Activated CD4-positive, alpha-beta memory T cell treated with anti-CD3 and anti-CD28 coated beads, Interleukin-2, amount 10 ng/mL, durations not matched to agents 7 days and 5 days (primary cell): ENCODE data around the gene OPHN1. TPM values are rescaled to one million over a fixed set of nuclear protein-coding genes. Genes with fewer than 3 reads are reported as not detected.

Experiments
- CTCF ChIA-PET: fragments of 350-600 bp; sonication (Branson Sonifier 250); formaldehyde crosslinking; loops from one replicate; lab custom pipeline; 2021; ENCODE audit warnings: antibody characterized with exemption, inconsistent platforms; lab: Charles Lee
- POLR2A ChIA-PET: fragments of 350-600 bp; sonication (Branson Sonifier 250); formaldehyde crosslinking; loops from one replicate; lab custom pipeline; 2021; ENCODE audit warnings: antibody characterized with exemption; lab: Charles Lee
- DNase-seq: peaks from one replicate; pipeline ENCODE4 v3.0.0-alpha.2; 2020
- H3K27ac Mint-ChIP-seq: one replicate; pipeline ENCODE4 v1.8.0; 2021; ENCODE audit warnings: mild to moderate bottlenecking, mixed read lengths
- H3K27me3 Mint-ChIP-seq: one replicate; pipeline ENCODE4 v1.8.0; 2021; ENCODE audit warnings: mixed read lengths
- H3K36me3 Mint-ChIP-seq: one replicate; pipeline ENCODE4 v1.8.0; 2021; ENCODE audit warnings: low read depth, mixed read lengths
- H3K4me1 Mint-ChIP-seq: one replicate; pipeline ENCODE4 v1.8.0; 2021; ENCODE audit warnings: mixed read lengths
- H3K4me3 Mint-ChIP-seq: one replicate; pipeline ENCODE4 v1.8.0; 2021; ENCODE audit warnings: mild to moderate bottlenecking, mixed read lengths
- H3K9me3 Mint-ChIP-seq: one replicate; pipeline ENCODE4 v1.8.0; 2021; ENCODE audit warnings: mixed read lengths
- total RNA-seq, 2 experiments: library from RNA; stranded (reverse); gene quantifications; one replicate each; pipeline ENCODE4 v1.2.3, GENCODE V29; 2021

Gene OPHN1
- total RNA-seq, 2 experiments from 2014 or later, result 0.10 to 0.30 TPM

GRCh38 chrX:68440442-68440841, 7.1 kb upstream of the OPHN1 start:
- CTCF ChIA-PET, result no interaction called here
- H3K4me1 Mint-ChIP-seq, result peaks cover 11% of the 10 kb centered on the region
- H3K27me3 Mint-ChIP-seq, result peaks cover 23% of the 10 kb centered on the region
- H3K9me3 Mint-ChIP-seq, result no peaks in the 10 kb centered on the region
- no peak for DNase-seq
- POLR2A ChIA-PET, result no interaction called here
- H3K27ac Mint-ChIP-seq, result no peak overlapping the region
- no peaks in the 10 kb centered on the region for H3K36me3 Mint-ChIP-seq
- no peak overlapping the region for H3K4me3 Mint-ChIP-seq

- Mint-ChIP-seq H3K4me1 (peaks cover 13% of the 10 kb centered on the region), H3K27ac (no peak overlapping the region), H3K9me3 (no peaks in the 10 kb centered on the region), H3K27me3 (peaks cover 29% of the 10 kb centered on the region), H3K36me3 (no peaks in the 10 kb centered on the region), H3K4me3 (no peak overlapping the region)
- DNase-seq, result no peak
- POLR2A ChIA-PET, result no interaction called here
- CTCF ChIA-PET, result no interaction called here
These were observed 6.0 kb upstream of the OPHN1 start for GRCh38 chrX:68439341-68439740.

GRCh38 chrX:68438575-68438974, 5.3 kb upstream of the OPHN1 start:
- Mint-ChIP-seq H3K36me3 (no peaks in the 10 kb centered on the region), H3K27ac (no peak overlapping the region), H3K27me3 (peaks cover 33% of the 10 kb centered on the region), H3K9me3 (no peaks in the 10 kb centered on the region), H3K4me1 (peaks cover 15% of the 10 kb centered on the region), H3K4me3 (no peak overlapping the region)
- POLR2A ChIA-PET, result no interaction called here
- no peak for DNase-seq
- CTCF ChIA-PET, result no interaction called here

GRCh38 chrX:68433981-68434299, 645 bp upstream of the OPHN1 start:
- Mint-ChIP-seq H3K36me3 (no peaks in the 10 kb centered on the region), H3K4me1 (peaks cover 10% of the 10 kb centered on the region), H3K4me3 (peak overlapping the region; percentile 58), H3K9me3 (no peaks in the 10 kb centered on the region), H3K27ac (no peak overlapping the region), H3K27me3 (peaks cover 40% of the 10 kb centered on the region)
- ChIA-PET POLR2A (no interaction called here), CTCF (no interaction called here)
- no peak for DNase-seq

- peaks cover 40% of the 10 kb centered on the region for H3K27me3 Mint-ChIP-seq
- no peaks in the 10 kb centered on the region for H3K9me3 Mint-ChIP-seq
- POLR2A ChIA-PET, result no interaction called here
These were observed 647 bp downstream of the OPHN1 start for GRCh38 chrX:68432648-68433047.

GRCh38 chrX:68431836-68432235, 1.5 kb downstream of the OPHN1 start:
- no peaks in the 10 kb centered on the region for H3K9me3 Mint-ChIP-seq
- ChIA-PET CTCF (no interaction called here), POLR2A (no interaction called here)
- peaks cover 10% of the 10 kb centered on the region for H3K4me1 Mint-ChIP-seq
- H3K4me3 Mint-ChIP-seq, result no peak overlapping the region
- H3K27ac Mint-ChIP-seq, result no peak overlapping the region
- no peaks in the 10 kb centered on the region for H3K36me3 Mint-ChIP-seq
- peaks cover 40% of the 10 kb centered on the region for H3K27me3 Mint-ChIP-seq
- DNase-seq, result no peak

More at GRCh38 chrX:68432648-68433047, 647 bp downstream of the OPHN1 start:
- H3K4me1 Mint-ChIP-seq, result peaks cover 10% of the 10 kb centered on the region
- H3K4me3 Mint-ChIP-seq, result no peak overlapping the region
- no peak for DNase-seq
- H3K27ac Mint-ChIP-seq, result no peak overlapping the region
- CTCF ChIA-PET, result no interaction called here
- no peaks in the 10 kb centered on the region for H3K36me3 Mint-ChIP-seq

GRCh38 chrX:68429216-68429615, 4.1 kb downstream of the OPHN1 start:
- Mint-ChIP-seq H3K9me3 (no peaks in the 10 kb centered on the region), H3K4me3 (no peak overlapping the region)
- POLR2A ChIA-PET, result no interaction called here

GRCh38 chrX:68428431-68428830, 4.9 kb downstream of the OPHN1 start:
- peaks cover 4% of the 10 kb centered on the region for H3K4me1 Mint-ChIP-seq
- POLR2A ChIA-PET, result no interaction called here
- CTCF ChIA-PET, result no interaction called here
- peaks cover 24% of the 10 kb centered on the region for H3K27me3 Mint-ChIP-seq
- no peak overlapping the region for H3K27ac Mint-ChIP-seq
- H3K4me3 Mint-ChIP-seq, result no peak overlapping the region
- no peaks in the 10 kb centered on the region for H3K36me3 Mint-ChIP-seq
- no peaks in the 10 kb centered on the region for H3K9me3 Mint-ChIP-seq
- DNase-seq, result no peak

More at GRCh38 chrX:68429216-68429615, 4.1 kb downstream of the OPHN1 start:
- Mint-ChIP-seq H3K36me3 (no peaks in the 10 kb centered on the region), H3K27ac (no peak overlapping the region), H3K27me3 (peaks cover 27% of the 10 kb centered on the region), H3K4me1 (peaks cover 7% of the 10 kb centered on the region)
- no peak for DNase-seq
- CTCF ChIA-PET, result no interaction called here

- ChIA-PET CTCF (no interaction called here), POLR2A (no interaction called here)
- H3K9me3 Mint-ChIP-seq, result no peaks in the 10 kb centered on the region
- H3K36me3 Mint-ChIP-seq, result no peaks in the 10 kb centered on the region
- no peak overlapping the region for H3K4me3 Mint-ChIP-seq
- H3K27me3 Mint-ChIP-seq, result no peaks in the 10 kb centered on the region
- no peak for DNase-seq
- H3K27ac Mint-ChIP-seq, result no peak overlapping the region
- no peaks in the 10 kb centered on the region for H3K4me1 Mint-ChIP-seq
These were observed 8.6 kb downstream of the OPHN1 start for GRCh38 chrX:68424719-68425118.

GRCh38 chrX:68422478-68422877, 10.8 kb downstream of the OPHN1 start:
- ChIA-PET CTCF (no interaction called here), POLR2A (no interaction called here)
- no peaks in the 10 kb centered on the region for H3K4me1 Mint-ChIP-seq
- no peaks in the 10 kb centered on the region for H3K27me3 Mint-ChIP-seq
- H3K9me3 Mint-ChIP-seq, result no peaks in the 10 kb centered on the region
- no peak overlapping the region for H3K4me3 Mint-ChIP-seq
- no peak for DNase-seq
- no peak overlapping the region for H3K27ac Mint-ChIP-seq
- no peaks in the 10 kb centered on the region for H3K36me3 Mint-ChIP-seq

GRCh38 chrX:68421636-68422035, 11.7 kb downstream of the OPHN1 start:
- Mint-ChIP-seq H3K27me3 (no peaks in the 10 kb centered on the region), H3K27ac (no peak overlapping the region), H3K36me3 (no peaks in the 10 kb centered on the region), H3K4me1 (no peaks in the 10 kb centered on the region), H3K4me3 (no peak overlapping the region), H3K9me3 (no peaks in the 10 kb centered on the region)
- DNase-seq, result no peak
- ChIA-PET CTCF (no interaction called here), POLR2A (no interaction called here)

- Mint-ChIP-seq H3K27me3 (no peaks in the 10 kb centered on the region), H3K27ac (no peak overlapping the region), H3K4me1 (no peaks in the 10 kb centered on the region), H3K36me3 (no peaks in the 10 kb centered on the region), H3K9me3 (no peaks in the 10 kb centered on the region), H3K4me3 (no peak overlapping the region)
- no peak for DNase-seq
- CTCF ChIA-PET, result no interaction called here
- POLR2A ChIA-PET, result no interaction called here
These were observed 12.7 kb downstream of the OPHN1 start for GRCh38 chrX:68420559-68420958.

GRCh38 chrX:68419975-68420374, 13.3 kb downstream of the OPHN1 start:
- DNase-seq, result no peak
- no peak overlapping the region for H3K4me3 Mint-ChIP-seq
- H3K27me3 Mint-ChIP-seq, result no peaks in the 10 kb centered on the region
- POLR2A ChIA-PET, result no interaction called here
- H3K36me3 Mint-ChIP-seq, result no peaks in the 10 kb centered on the region
- CTCF ChIA-PET, result no interaction called here
- no peaks in the 10 kb centered on the region for H3K4me1 Mint-ChIP-seq
- H3K9me3 Mint-ChIP-seq, result no peaks in the 10 kb centered on the region
- H3K27ac Mint-ChIP-seq, result no peak overlapping the region

- H3K27ac Mint-ChIP-seq, result no peak overlapping the region
- CTCF ChIA-PET, result no interaction called here
- H3K27me3 Mint-ChIP-seq, result no peaks in the 10 kb centered on the region
- H3K9me3 Mint-ChIP-seq, result no peaks in the 10 kb centered on the region
- POLR2A ChIA-PET, result no interaction called here
- H3K4me1 Mint-ChIP-seq, result no peaks in the 10 kb centered on the region
- no peak overlapping the region for H3K4me3 Mint-ChIP-seq
- no peak for DNase-seq
- H3K36me3 Mint-ChIP-seq, result no peaks in the 10 kb centered on the region
These were observed 15.6 kb downstream of the OPHN1 start for GRCh38 chrX:68417651-68418050.
